Measurements from ENCODE around the gene PPP2R3B.
"Not testable (repeated sequence)": the region's sequence is repeated elsewhere in the genome, so short reads cannot be mapped to it uniquely, and the experiment has no call there.

PPP2R3B gene

DNA sequence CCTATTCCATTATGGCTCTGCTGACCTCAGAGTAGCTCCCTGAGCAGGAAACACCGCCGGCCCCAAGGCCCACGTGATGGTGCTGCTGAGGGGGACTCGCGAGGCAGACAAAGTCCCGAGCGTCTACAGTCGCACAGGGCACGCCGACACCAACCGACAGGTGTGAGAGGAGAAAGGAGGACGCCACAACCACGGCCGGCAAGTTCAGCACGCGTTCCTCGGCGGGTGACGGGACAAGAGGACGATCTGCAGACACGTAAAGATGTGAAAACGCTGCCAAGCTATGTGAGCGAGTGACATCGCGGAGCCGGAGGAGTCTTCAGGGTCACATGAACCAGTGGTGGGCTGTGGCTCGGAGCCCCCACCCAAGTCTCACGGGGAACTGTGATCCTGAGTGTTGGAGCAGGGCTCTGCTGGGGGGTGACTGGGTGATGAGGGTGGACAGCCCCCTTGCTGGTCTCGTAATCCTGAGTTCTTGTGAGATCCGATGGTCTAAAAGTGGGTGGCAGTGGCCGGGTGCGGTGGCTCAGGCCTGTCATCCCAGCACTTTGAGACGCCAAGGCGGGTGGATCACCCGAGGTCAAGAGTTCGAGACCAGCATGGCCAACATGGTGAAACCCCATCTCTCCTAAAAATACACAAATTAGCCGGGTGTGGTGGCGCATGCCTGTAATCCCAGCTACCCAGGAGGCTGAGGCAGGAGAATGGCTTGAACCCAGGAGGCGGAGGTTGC, 34.0 kb downstream of the PPP2R3B start:
- peak in 1 of 5 donors; percentile 7 for DNase-seq

DNA sequence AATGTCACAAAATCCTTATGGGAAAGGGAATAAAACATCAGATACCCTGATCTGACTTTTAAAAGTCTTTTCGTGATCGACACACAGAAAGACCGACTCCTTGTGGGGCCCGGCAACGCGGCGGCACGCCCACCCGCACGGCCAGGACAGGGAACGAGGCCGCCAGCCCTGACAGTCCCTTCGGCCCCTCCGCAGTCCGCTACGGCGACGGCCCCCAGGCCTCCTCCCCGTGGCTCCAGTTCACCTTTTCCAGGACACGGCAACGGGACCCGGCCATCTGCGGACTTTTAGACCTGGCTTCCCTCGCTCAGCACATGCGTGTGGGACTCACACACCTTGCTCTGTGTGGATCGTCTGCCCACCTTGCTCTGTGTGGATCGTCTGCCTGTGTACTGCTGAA, 34.5 kb downstream of the PPP2R3B start:
- DNase-seq: no peak

DNA sequence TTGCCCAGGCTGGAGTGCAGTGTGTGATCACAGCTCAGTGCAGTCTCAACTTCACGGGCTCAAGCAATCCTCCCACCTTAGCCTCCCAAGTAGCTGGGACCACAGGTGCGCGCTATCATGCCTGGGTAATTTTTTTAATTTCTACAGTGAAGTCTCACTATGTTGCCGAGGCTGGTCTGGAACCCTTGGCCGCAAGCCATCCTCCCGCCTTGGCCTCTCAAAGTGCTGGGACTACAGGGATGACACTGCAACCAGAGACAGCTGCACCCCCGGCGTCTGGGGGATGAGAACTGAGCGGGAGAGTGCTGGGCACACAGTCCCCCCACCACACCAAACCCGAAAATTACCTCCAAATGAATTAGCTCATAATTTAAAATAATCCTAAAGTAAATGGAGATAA, 35.0 kb downstream of the PPP2R3B start:
- no peak for DNase-seq

DNA sequence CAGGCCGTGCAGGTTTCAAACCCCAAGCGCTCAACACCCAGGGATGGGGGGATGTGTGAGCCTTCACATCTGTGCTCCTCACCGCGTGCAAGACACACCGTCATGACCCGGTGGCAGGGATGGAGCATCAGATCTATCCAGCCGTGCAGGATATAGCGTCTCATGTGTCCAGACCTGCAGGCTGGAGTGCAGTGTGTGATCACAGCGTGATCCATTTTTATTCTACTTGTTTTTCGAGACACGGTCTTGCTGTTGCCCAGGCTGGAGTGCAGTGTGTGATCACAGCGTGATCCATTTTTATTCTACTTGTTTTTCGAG, 35.4 kb downstream of the PPP2R3B start:
- not testable (repeated sequence) for DNase-seq

DNA sequence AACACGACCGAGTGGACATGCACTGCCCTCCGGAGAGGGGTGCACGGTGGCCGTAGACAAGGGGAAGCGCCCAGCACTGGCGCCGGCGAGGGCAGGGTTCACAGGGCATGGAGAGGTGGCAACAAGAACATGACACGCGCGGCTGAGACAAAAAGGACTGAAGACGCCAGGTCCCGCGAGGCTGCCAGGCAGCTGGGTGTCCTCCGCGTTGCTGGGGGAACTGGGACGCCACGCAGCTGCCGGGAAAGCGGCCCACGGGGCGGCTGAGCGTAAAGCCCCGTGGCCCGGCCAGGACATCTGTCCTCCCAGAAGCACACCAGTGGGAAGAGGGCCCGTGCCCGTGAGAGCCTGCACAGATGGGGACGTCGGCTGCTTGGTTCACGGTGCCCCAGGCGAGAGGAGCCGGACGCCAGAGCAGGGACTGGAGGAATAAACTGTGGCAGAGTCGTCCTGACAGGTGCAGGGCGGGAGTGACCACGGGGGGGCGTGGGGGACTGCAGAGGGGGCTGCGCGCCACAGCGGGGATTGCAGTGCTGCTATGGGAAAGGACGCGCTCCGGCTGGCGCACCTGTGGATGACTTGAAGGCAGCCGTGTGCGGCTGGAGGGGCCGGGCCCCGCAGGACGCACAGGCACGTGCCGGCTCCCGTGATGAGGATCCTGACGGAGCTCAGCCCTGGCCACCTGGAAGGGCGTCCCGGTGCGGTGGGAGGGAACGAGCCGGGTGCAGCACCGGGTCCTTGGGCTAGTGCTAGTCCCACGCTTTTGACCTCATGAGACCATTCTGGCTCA, 36.0 kb downstream of the PPP2R3B start:
- peak in 1 of 5 donors; percentile 11 for DNase-seq

DNA sequence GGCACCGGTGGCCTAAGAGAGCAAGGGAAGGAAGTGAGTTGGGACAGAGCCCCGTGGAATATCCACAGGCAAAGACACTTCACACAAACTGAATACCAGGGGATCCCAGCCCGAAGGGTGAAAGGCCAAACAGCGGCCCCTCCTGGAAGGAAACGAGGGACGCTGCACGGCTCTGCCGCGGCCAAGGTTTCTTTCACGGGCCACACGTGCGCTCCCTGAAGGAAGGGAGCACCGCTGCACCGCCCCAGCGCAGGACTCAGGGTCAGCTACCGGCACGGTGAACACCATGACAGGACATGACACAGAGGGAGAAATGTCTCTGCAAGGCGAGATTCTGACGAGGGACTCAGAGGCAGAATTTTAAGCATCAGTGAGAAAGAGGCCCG, 36.6 kb downstream of the PPP2R3B start:
- DNase-seq: peak in 1 of 5 donors; percentile 0

DNA sequence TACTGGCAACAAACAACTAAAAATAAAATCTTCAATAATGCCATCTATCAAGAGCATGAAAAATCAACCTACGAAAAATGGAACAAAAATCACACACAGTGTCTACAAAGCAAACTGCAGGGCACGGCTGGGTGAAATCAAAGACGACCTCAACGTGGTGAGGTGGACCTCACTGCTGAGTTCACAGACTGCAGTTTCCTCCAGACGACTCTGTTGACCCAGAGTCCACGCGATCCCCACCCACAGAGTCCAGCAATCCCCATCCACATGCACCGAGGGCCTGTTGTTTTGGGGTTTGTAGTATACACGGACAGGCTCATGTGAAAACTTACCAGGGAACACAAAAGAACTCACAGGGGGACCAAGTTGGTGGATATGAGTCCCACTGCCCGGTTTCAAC, 37.0 kb downstream of the PPP2R3B start:
- DNase-seq: peak in 1 of 5 donors; percentile 3

DNA sequence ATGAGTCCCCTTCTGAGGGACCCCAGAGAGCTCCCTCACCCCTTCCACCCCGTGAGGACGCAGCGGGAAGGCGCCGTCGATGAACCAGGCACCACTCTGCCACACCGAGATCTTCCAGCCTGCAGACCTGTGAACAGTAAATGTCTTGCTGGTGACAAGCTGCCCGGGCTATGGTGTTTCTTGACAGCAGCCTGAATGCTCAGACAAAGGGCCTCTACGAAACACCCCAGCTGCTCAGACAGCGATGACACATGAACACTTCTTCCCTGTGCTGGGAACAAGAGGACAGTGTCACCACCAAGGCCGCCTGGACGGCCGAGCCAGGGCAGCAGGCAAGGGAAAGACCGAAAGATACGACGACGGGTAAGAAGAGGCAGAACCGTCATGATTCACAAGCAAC, 37.5 kb downstream of the PPP2R3B start:
- DNase-seq: no peak

DNA sequence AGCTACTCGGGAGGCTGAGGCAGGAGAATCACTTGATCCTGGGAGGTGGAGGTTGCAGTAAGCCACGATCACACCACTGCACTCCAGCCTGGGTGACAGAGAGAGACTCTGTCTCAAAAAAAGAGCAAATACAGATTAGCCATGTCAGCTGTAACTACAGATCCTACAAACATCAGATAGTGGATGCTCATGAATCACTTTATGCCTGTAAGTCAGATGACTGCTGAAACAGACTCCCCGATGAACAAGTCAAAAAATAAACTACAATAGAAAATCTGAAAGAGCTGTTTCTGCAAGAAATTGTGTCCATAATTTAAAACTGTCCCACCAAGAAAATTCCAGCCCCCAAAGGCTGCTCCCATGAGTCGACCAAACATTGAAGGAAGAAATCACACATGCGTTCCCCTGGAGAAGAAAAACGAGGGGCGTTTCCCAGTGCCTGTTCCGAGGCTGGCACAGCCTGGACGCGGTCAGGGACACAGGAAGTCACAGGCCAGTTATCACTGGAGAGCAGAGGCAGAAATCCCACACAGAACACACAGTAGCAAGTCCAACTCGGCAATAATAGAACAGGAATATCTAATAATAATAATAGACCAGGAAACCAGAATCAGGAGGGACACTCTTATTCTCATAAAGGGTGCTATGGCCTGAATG, 38.1 kb downstream of the PPP2R3B start:
- DNase-seq: no peak

DNA sequence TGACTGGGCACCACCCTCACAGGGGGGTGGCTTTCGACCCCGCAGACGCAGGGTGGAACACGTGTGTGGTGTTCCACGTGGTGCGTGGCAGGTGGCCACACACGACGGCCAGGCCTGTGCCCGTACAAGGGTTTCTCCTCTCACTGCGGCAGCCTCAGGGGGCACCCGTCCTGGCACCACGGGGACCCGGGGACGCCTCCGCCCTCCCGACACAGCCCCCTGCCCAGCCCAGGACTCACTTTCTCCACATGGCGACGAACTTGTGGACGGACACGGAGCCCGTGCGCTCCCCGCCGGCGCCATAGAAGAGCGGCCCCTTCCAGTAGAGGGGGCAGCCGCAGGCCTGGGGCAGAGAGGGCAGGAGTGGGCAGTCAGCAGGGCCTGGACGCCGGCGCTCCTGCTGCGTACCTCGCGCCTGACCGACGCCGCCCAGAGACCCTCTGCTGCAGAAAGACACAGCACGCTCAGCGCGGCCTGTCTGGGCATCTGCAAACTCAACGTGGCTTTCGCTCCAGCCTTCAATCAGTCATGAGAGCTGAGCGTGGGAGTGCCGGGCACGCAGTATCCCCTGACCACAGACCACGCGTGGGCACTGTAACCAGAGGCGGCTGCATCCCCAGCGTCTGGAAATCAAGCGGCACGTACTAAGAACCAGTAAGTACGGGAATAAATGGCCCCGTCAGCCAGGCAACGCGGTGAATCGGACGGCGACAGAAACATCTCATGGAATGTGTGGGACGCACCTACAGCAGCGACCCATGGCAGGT, 39.2 kb downstream of the PPP2R3B start:
- peak in 1 of 5 donors; percentile 8 for DNase-seq

DNA sequence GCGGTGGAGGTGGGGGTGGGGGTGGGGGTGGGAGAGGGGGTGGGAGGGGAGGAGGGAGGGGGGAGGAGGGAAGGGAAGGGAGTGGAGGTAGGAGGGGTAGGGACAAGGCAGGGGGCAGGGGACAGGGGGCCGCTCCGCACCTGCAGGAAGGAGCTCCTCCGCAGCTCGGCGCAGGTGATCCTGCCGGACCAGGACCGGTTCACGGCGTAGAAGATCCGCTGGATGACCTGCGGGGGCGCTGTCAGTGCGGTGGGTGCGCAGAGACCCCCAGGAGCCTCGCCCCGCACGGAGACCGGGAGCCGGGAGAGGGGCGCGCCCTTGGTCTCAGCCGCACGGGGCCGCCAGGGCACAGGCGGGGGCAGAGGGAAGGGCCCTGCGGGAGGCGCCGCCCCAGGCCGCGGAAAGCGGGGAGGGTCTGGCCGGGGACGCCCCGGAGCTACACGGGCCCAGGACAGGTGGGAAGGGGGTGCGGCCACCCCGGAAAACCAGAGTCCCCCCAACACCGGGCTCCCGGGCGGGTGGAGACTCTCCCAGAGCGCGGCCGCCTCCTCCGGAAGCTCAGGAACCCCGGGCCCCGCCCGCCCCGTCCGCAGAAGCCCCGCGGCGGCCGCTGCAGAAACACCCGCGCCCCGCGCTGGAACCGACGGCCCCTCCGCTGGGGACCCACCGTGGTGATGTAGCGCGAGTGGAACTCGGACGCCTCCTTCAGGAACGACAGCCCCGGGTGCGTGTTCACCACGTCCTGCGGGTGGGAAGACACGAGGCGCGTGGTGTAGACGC, 40.5 kb downstream of the PPP2R3B start:
- peak in 1 of 5 donors; percentile 11 for DNase-seq

DNA sequence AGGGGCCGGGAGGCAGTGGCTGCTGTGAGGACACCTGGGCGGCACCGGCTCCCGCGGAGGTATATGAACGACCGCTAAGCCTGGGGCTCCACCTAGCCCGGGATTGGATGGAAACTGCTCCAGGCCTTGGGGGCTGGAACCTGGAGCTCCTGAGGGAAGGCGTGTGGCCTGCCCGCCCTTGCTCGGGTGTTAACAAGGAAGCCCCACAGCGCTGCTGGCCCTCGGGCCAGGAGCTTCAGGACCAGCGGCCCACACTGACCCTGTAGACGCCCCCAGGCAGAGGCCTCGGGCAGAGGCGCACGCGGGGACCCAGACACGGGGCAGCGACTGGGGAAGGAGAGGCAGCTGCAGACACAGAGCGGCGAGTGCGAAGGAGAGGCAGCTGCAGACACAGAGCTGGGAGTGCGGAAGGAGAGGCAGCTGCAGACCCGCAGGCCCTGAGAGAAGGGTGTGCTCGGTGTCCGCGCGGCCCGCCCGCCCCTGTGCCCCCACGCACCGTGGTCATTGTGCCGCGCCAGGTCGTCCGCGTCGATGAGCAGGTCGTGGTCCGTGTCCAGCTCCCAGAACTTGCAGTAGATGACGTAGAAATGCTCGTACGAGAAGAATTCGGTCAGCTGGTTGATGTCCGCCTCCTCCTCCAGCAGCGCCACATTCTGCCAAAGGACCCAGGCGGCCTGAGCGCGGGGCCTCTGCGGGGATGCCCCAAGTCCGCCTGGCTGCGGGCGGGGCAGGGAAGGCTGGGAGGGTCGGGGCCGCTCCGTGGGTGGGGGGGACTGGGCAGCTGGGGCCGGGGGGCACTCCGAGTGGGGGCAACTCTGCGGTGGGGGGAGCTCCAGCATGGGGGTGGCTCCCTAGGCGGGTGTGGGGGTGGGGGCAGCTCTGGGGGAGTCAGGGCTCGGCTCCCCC, 41.4 kb downstream of the PPP2R3B start:
- peak in 1 of 5 donors; percentile 11 for DNase-seq

DNA sequence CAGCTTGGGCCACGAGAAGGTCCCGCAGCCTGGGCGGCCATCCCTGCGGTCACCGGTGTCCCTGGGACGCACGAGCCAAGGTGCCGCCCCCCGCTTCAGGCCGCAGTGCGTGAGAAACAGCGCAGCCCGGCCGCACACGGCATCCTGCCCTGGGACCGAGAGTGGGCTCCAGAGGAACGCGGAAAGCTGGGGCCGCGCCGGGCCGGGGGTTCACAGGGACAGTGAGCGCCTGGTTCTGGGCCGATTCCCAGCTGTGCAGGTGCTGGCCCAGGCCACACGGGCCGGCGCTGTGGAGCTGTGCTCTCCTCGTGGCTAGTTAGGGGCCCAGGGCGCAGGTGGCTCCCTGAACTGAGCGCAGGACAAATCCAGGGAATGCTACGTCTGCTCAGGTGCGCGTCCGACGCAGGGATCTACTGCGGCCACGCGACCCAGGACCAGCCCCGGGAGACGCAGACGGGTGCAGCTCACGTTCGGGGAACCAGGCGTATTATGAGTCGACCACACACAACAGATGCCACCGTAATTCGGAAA, 42.3 kb downstream of the PPP2R3B start:
- peak in 1 of 5 donors; percentile 12 for DNase-seq

DNA sequence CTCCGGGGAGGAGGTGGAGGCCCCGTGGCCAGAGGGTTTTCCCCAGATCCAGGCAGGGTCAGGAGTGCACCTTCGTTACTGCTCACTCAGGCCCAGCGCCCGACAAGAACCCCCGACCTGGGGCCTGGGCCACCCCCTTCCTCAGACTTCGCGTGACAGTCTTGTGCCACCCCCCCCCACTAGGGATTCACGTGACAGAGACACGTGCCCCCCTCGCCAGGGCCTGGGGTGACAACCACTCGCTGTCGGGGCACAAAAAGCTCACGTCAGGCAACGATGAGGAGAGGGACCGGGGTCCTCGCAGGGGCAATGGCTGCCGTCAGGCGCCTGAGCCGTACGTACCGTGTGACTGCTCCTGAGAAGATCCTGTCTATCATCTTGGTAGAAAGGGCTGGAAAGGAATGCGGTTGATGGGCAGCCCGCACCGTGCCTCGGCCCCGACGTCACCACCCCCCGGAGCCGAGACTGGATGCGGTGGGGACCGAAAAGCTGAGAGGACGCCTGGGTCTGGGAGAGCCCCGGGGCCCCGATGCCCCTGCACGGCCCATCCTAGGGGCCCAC, 45.1 kb downstream of the PPP2R3B start:
- DNase-seq: peak in 1 of 5 donors; percentile 8

DNA sequence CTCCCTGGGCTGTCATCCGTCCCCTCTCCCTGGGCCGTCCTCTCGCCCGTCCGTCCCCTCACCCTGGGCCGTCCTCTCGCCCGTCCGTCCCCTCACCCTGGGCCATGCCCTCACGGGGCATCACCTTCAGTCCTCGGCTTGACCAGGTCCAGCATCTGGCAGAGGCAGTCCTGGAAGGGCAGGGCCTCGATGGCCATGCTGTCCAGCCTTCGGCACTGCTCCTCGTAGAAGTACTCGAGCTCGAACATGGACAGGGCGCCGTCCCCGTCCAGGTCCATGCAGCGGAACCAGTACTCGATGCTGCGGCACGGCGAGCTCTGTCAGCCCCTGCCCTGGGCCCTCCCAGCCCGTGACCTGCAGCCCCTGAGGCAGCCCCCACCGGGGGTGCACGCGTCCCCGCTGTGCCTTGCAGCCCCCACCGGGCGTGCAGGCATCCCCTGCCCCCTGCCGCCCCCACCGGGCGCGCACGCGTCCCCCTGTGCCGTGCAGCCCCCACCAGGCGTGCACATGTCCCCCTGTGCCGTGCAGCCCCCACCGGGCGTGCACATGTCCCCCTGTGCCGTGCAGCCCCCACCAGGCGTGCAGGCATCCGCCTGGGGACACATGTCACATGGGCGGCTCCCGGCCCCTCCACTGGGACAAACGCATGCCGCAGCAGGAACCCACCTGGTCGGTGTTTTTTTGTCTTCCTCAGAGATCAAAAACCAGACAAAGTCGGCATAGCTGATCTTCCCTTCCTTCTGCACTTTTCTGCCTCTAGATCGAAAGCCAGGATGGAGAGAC, 45.9 kb downstream of the PPP2R3B start:
- peak in 1 of 5 donors; percentile 3 for DNase-seq

DNA sequence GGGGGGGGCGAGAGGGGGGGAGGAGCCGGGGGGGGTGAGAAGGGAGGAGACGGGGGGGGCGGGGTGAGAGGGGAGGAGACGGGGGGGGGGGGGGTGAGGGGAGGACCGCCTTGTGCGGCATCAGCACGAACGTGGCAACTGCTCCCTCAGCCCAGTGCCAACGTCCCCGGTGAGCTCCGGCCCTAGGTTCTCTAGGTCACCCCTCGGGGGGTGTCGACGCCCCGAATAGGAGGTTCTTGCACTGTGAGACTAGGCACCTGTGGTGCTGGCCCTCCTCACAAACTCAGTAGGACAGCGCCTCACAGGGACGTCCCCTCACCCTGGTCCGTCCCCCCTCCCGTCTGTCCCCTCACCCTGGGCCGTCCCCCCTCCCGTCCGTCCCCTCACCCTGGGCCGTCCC, 46.6 kb downstream of the PPP2R3B start:
- no peak for DNase-seq

DNA sequence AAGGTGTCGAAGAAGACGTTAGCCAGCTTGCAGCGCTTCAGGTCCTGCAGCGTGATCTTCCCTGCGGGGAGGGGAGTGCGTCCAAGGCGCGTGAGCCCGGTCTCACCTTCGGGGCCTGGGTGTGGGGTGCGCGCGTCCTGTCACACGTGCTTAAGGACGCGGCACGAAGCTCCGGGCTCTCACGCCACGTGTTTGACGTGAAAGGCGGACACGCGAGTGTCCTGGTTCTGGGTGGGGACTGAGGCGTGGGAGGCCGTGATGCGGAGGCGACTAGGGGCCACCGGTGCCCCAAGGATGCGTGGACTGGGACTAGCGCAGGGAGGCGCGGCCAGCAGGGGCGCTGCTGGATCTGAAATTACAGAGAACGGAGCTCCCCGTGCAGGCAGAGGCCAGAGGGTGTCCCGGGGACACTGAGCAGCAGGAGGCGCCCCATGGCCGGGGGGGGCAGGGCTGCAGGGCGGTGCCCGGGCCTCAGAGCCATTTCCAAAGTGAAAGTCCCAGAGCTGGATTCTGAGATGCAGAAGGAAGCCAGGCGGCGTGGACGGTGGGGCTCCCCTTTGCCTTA, 47.8 kb downstream of the PPP2R3B start:
- no peak for DNase-seq

DNA sequence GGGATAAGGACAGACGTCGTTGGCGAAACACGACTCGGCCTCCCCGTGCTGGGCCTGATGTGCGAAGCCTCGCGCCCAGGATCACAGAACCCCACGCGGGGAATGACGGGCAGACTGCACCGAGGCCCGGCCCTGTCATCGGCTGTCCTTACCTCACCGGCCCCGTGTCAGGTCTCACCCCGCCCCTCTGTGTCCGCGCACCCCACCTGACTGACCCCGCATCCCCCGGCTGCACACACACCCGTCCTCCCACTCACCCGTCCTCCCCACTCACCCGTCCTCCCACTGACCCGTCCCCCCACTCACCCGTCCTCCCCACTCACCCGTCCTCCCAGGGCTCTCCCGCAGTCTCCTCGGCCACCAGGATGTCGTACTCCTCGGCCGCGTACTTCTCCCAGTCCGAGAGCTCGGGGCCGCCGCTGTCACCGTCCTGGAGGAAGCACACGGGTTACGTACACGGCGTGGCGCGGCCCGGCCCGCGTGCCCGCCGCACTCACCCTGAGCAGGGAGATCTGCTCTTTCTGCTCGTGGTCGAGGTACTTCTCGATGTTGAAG, 48.3 kb downstream of the PPP2R3B start:
- no peak for DNase-seq

DNA sequence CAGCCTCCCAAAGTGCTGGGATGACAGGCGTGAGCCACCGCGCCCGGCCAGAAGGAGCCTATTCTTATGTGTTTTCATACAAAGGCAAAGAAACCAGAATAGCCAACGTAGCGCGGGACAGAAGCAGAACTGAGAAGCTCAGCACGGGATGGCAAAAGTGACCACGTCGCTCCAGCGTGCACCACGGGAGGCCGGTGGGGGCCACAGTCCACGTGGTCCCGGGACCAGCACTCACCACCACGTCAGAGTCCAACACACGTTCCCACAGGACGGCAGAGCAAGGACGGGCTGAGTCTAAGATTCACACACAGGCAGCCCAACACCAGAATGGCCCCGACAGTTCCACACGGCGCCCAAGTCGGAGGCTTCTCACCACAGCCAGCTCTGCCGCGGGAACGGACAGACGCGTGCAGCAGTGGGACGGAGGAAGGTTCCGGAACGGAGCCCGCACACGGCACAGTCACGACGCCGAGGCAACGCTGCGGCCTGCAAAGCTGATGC, 49.3 kb downstream of the PPP2R3B start:
- no peak for DNase-seq
